ENCODE data around the gene C18orf54. TPM values are rescaled to one million over a fixed set of nuclear protein-coding genes. Genes with fewer than 3 reads are reported as not detected.
A peak's percentile ranks its signal among the peaks of the same experiment; 100 is the strongest.
"Not testable (repeated sequence)": the region's sequence is repeated elsewhere in the genome, so short reads cannot be mapped to it uniquely, and the experiment has no call there.

Gene C18orf54
- polyA plus RNA-seq, 3 donors, result 0.25 to 1.5 (median 0.27) TPM

GRCh38 chr18:54382733-54383252 is 25.1 kb downstream of the C18orf54 start:
- H3K27ac ChIP-seq (ENCODE audit: low read depth, low read length), result no peak overlapping the region
- WGBS, 3 donors, result 77 to 91% (median 89%) methylated on average over 8 of the region's 8 CpGs

- no peak overlapping the region for H3K27ac ChIP-seq (ENCODE audit: low read depth, low read length)
- WGBS, 3 donors, result 56 to 75% (median 75%) methylated on average over 4 of the region's 4 CpGs
Observed at GRCh38 chr18:54386043-54386442, 28.3 kb downstream of the C18orf54 start.

GRCh38 chr18:54386800-54387495 is 29.2 kb downstream of the C18orf54 start:
- H3K27ac ChIP-seq (ENCODE audit: low read depth, low read length), result not testable (repeated sequence)
- WGBS, 3 donors, result 95 to 98% (median 96%) methylated on average over 23 of the region's 23 CpGs

- H3K27ac ChIP-seq (ENCODE audit: low read depth, low read length), result no peak overlapping the region
- 83 to 87% (median 87%) methylated on average over 3 of the region's 3 CpGs for WGBS, 3 donors
Observed at GRCh38 chr18:54387631-54388030, 29.9 kb downstream of the C18orf54 start.

- WGBS, 3 donors, result 43 to 57% (median 45%) methylated on average over 6 of the region's 6 CpGs
- peak overlapping the region; percentile 3 for H3K27ac ChIP-seq (ENCODE audit: low read depth, low read length)
Observed at GRCh38 chr18:54388203-54389142, 30.8 kb downstream of the C18orf54 start.

- WGBS, 3 donors, result 25 to 36% (median 35%) methylated on average over 2 of the region's 2 CpGs
- H3K27ac ChIP-seq (ENCODE audit: low read depth, low read length), result peak overlapping the region; percentile 3
Observed at GRCh38 chr18:54389143-54389505, 31.4 kb downstream of the C18orf54 start.

- no peak overlapping the region for H3K27ac ChIP-seq (ENCODE audit: low read depth, low read length)
- 59 to 66% (median 66%) methylated on average over 3 of the region's 3 CpGs for WGBS, 3 donors
Observed at GRCh38 chr18:54390838-54391237, 33.1 kb downstream of the C18orf54 start.

GRCh38 chr18:54392543-54393023 is 34.9 kb downstream of the C18orf54 start:
- H3K27ac ChIP-seq (ENCODE audit: low read depth, low read length), result no peak overlapping the region
- WGBS, 3 donors, result 32 to 33% (median 33%) methylated on average over 3 of the region's 3 CpGs

GRCh38 chr18:54393648-54394294 is 36.1 kb downstream of the C18orf54 start:
- 65 to 72% (median 67%) methylated on average over 1 of the region's 1 CpG for WGBS, 3 donors
- H3K27ac ChIP-seq (ENCODE audit: low read depth, low read length), result no peak overlapping the region

- no peak overlapping the region for H3K27ac ChIP-seq (ENCODE audit: low read depth, low read length)
- WGBS, 3 donors, result 65 to 86% (median 76%) methylated on average over 1 of the region's 1 CpG
Observed at GRCh38 chr18:54396760-54397159, 39.1 kb downstream of the C18orf54 start.

GRCh38 chr18:54405290-54405689 is 47.6 kb downstream of the C18orf54 start:
- no peak overlapping the region for H3K27ac ChIP-seq (ENCODE audit: low read depth, low read length)

GRCh38 chr18:54411781-54412180 is 54.1 kb downstream of the C18orf54 start:
- 80 to 96% (median 89%) methylated on average over 1 of the region's 1 CpG for WGBS, 3 donors
- no peak overlapping the region for H3K27ac ChIP-seq (ENCODE audit: low read depth, low read length)

- 83 to 89% (median 87%) methylated on average over 2 of the region's 2 CpGs for WGBS, 3 donors
- no peak overlapping the region for H3K27ac ChIP-seq (ENCODE audit: low read depth, low read length)
Observed at GRCh38 chr18:54415086-54415485, 57.4 kb downstream of the C18orf54 start.

- 43 to 68% (median 60%) methylated on average over 3 of the region's 3 CpGs for WGBS, 3 donors
- H3K27ac ChIP-seq (ENCODE audit: low read depth, low read length), result no peak overlapping the region
Observed at GRCh38 chr18:54416436-54416835, 58.7 kb downstream of the C18orf54 start.

- no peak overlapping the region for H3K27ac ChIP-seq (ENCODE audit: low read depth, low read length)
- WGBS, 3 donors, result 40 to 44% (median 42%) methylated on average over 2 of the region's 2 CpGs
Observed at GRCh38 chr18:54423831-54424230, 66.1 kb downstream of the C18orf54 start.

GRCh38 chr18:54426085-54426665 is 68.5 kb downstream of the C18orf54 start:
- H3K27ac ChIP-seq (ENCODE audit: low read depth, low read length), result no peak overlapping the region
- WGBS, 3 donors, result 61 to 81% (median 79%) methylated on average over 2 of the region's 2 CpGs
